22Rv1 (cell line): Measurements from ENCODE around the gene PPP6R2.

Source experiments
- CTCF ChIP-seq: fragments of 450-650 bp; IDR thresholded peaks from 2 replicates; pipeline ENCODE4 v1.5.1; 2017; ENCODE audit warnings: mild to moderate bottlenecking
- ZFX ChIP-seq: fragments of 450-650 bp; IDR thresholded peaks from 2 replicates; pipeline ENCODE4 v1.6.1; 2017; ENCODE audit warnings: antibody characterized with exemption, borderline replicate concordance

- TF ChIP-seq CTCF (no peak), ZFX (no peak)
These were observed 126.5 kb downstream of the PPP6R2 start for GRCh38 chr22:50469377-50470305.
